Trophoblast cell (in vitro differentiated cells and primary cell): ENCODE measurements around the gene MRPL43.

ENCODE experiments used
- DNase-seq, 2 donors: peaks; one replicate each; pipeline ENCODE4 v3.0.0-alpha.2; 2016
- H2AFZ ChIP-seq: 2 replicates; pipeline ENCODE4 v1.6.1; 2013; ENCODE audit warnings: low read length, moderate library complexity, mild to moderate bottlenecking; ENCODE audit not compliant: insufficient read depth, poor library complexity
- H2AK5ac ChIP-seq: 2 replicates; pipeline ENCODE4 v1.6.1; 2013; ENCODE audit warnings: mild to moderate bottlenecking, low read length
- H2BK120ac ChIP-seq: 2 replicates; pipeline ENCODE4 v1.6.1; 2013; ENCODE audit warnings: low read length, mild to moderate bottlenecking, moderate library complexity; ENCODE audit not compliant: insufficient read depth, poor library complexity
- H2BK12ac ChIP-seq: 2 replicates; pipeline ENCODE4 v1.6.1; 2013; ENCODE audit warnings: mild to moderate bottlenecking, low read length, moderate library complexity
- H2BK5ac ChIP-seq: 2 replicates; pipeline ENCODE4 v1.6.1; 2013; ENCODE audit warnings: low read length, low read depth, moderate library complexity, mild to moderate bottlenecking; ENCODE audit not compliant: poor library complexity
- H3K14ac ChIP-seq: 2 replicates; pipeline ENCODE4 v1.6.1; 2013; ENCODE audit warnings: mild to moderate bottlenecking, low read length
- H3K18ac ChIP-seq: 2 replicates; pipeline ENCODE4 v1.6.1; 2013; ENCODE audit warnings: mild to moderate bottlenecking, low read length
- H3K23ac ChIP-seq: 2 replicates; pipeline ENCODE4 v1.6.1; 2013; ENCODE audit warnings: low read length
- H3K27ac ChIP-seq: 2 replicates; pipeline ENCODE4 v1.5.1; 2013; ENCODE audit warnings: low read depth, mild to moderate bottlenecking, inconsistent platforms, low read length, moderate library complexity
- H3K27me3 ChIP-seq: 2 replicates; pipeline ENCODE4 v1.6.1; 2013; ENCODE audit warnings: inconsistent platforms, mild to moderate bottlenecking, low read length, moderate library complexity; ENCODE audit not compliant: insufficient read depth
- H3K36me3 ChIP-seq, 2 experiments: 1 replicate in 1 of 2; 2 replicates in 1 of 2; pipeline ENCODE4 v1.6.1; 2013; ENCODE audit warnings: low read length in 2 of 2, mild to moderate bottlenecking in 2 of 2, moderate library complexity in 1 of 2; ENCODE audit not compliant: insufficient read depth in 2 of 2, control insufficient read depth in 1 of 2
- H3K4ac ChIP-seq: 2 replicates; pipeline ENCODE4 v1.6.1; 2013; ENCODE audit warnings: low read depth, mild to moderate bottlenecking, low read length, moderate library complexity
- H3K4me1 ChIP-seq, 2 experiments: 1 replicate in 1 of 2; 2 replicates in 1 of 2; pipeline ENCODE4 v1.6.1; 2013; ENCODE audit warnings: low read length in 2 of 2, mild to moderate bottlenecking in 2 of 2, moderate library complexity in 1 of 2; ENCODE audit not compliant: insufficient read depth in 2 of 2, control insufficient read depth in 1 of 2
- H3K4me2 ChIP-seq: 2 replicates; pipeline ENCODE4 v1.6.1; 2013; ENCODE audit warnings: inconsistent platforms, mild to moderate bottlenecking, low read length, moderate library complexity
- H3K4me3 ChIP-seq: 2 replicates; pipeline ENCODE4 v1.5.1; 2013; ENCODE audit warnings: mild to moderate bottlenecking, low read depth, low read length, inconsistent platforms
- H3K79me1 ChIP-seq: one replicate; pipeline ENCODE4 v1.6.1; 2013; ENCODE audit warnings: low read length
- H3K79me2 ChIP-seq: 2 replicates; pipeline ENCODE4 v1.6.1; 2013; ENCODE audit warnings: low read length, mild to moderate bottlenecking; ENCODE audit not compliant: control insufficient read depth, insufficient read depth, poor library complexity
- H3K9ac ChIP-seq: 2 replicates; pipeline ENCODE4 v1.6.1; 2013; ENCODE audit warnings: mild to moderate bottlenecking, low read length
- H3K9me3 ChIP-seq: 2 replicates; pipeline ENCODE4 v1.6.1; 2013; ENCODE audit warnings: low read depth, mild to moderate bottlenecking, control low read depth, inconsistent platforms, low read length; ENCODE audit not compliant: insufficient read depth
- H4K12ac ChIP-seq: 2 replicates; pipeline ENCODE4 v1.6.1; 2013; ENCODE audit warnings: low read depth, mild to moderate bottlenecking, low read length, moderate library complexity
- H4K8ac ChIP-seq: 2 replicates; pipeline ENCODE4 v1.6.1; 2013; ENCODE audit warnings: low read depth, mild to moderate bottlenecking, low read length, moderate library complexity
- H4K91ac ChIP-seq: one replicate; pipeline ENCODE4 v1.6.1; 2013; ENCODE audit warnings: low read depth, mild to moderate bottlenecking, low read length, moderate library complexity
- WGBS: extraction: QIAGEN DNeasy Blood & Tissue Kit; methylation state at CpG from one replicate; pipeline ENCODE4 v1.1.7; 2013; ENCODE audit warnings: missing lambda C conversion rate; ENCODE audit not compliant: insufficient read length, insufficient coverage; ENCODE audit errors: extremely low coverage; 5-methylcytosine and 5-hydroxymethylcytosine counted together

Gene MRPL43

DNA sequence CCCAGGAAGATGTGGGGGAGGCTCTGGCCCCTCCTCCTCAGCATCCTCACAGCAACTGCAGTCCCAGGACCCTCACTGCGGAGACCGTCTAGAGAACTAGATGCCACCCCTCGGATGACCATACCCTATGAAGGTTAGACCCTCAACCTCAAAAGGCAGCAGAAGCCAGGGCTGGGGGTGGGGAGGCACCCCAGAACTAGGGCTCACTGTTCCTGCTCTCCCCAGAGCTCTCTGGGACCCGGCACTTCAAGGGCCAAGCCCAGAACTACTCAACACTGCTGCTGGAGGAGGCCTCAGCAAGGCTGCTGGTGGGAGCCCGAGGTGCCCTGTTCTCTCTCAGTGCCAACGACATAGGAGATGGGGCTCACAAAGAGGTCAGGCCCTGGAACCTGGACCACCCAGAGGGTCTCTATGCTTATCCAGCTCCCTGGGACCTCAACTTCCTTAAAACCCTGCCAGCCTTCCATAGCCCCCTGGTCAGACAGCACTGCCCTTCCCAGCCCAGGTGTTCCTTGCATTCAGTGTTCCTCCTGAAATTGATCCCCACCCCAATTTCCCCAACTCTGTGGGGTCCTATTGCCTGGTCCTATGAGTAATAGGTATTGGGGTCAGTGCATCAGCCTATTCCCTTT lies 14.3 kb downstream of the MRPL43 start:
- DNase-seq = no peak
- no CpG with 5 or more reads among the region's 6 CpGs for WGBS
- Histone ChIP-seq H3K18ac (no peak overlapping the region), H2AK5ac (no peak overlapping the region), H3K4ac (no peak overlapping the region), H3K23ac (no peak overlapping the region), H3K36me3 (no peaks in the 10 kb centered on the region), H2AFZ (no peak overlapping the region), H2BK12ac (no peak overlapping the region), H3K14ac (no peak overlapping the region), H3K4me2 (no peak overlapping the region), H4K91ac (no peak overlapping the region), H3K9me3 (peaks cover 1% of the 10 kb centered on the region), H4K12ac (no peak overlapping the region), H3K79me2 (peaks cover 3% of the 10 kb centered on the region), H2BK120ac (no peak overlapping the region), H3K4me1 (peaks cover 4 to 15% of the 10 kb centered on the region in 2 experiments), H2BK5ac (no peak overlapping the region), H3K9ac (no peak overlapping the region), H3K79me1 (no peaks in the 10 kb centered on the region), H4K8ac (no peak overlapping the region), H3K27ac (no peak overlapping the region), H3K27me3 (no peaks in the 10 kb centered on the region), H3K4me3 (no peak overlapping the region)

DNA sequence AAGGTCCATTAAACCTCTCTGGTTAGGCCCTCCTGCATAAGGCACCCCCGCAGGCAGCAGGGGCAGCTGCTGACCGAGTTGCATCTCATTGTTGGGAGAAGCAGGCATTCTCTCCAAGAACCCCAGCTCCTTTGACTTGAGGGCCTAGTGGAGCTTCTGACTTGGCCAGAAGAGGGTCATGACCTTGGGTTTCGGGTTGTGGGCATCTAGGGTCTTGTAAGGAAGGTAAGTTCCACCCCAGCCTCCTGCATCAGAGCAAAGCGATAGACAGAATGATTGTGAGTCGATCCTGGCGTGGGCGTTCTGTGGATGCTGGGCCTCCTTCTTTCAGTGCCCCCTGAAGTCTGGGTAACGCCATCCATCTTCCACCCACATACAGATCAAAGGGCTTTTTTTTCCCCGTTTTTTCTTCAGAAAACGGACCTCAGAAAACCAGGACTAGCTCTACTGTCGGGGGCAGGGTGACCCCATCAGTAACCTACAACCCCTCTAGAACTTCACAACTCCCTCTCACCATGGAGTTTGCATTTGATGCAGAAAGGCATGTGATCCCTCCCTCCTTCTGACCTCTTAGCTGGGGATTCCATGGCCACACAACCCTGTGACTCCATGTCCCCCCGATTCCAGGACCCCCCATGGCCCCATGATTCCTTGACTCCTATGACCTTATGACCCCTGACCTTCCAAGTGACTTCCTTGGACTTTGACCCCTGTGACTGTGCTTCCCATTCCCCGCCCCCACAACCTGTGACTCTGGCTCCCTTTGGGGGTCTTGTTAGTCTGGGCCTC lies 15.0 kb downstream of the MRPL43 start:
- Histone ChIP-seq H4K8ac (no peak overlapping the region), H3K9me3 (peaks cover 1% of the 10 kb centered on the region), H3K14ac (no peak overlapping the region), H2AK5ac (no peak overlapping the region), H3K36me3 (no peaks in the 10 kb centered on the region), H3K4me1 (peaks cover 4 to 15% of the 10 kb centered on the region in 2 experiments), H3K27me3 (no peaks in the 10 kb centered on the region), H4K91ac (no peak overlapping the region), H3K23ac (no peak overlapping the region), H3K27ac (no peak overlapping the region), H3K4me2 (no peak overlapping the region), H2BK5ac (no peak overlapping the region), H3K79me1 (no peaks in the 10 kb centered on the region), H3K4ac (no peak overlapping the region), H2BK120ac (no peak overlapping the region), H4K12ac (no peak overlapping the region), H2BK12ac (no peak overlapping the region), H2AFZ (no peak overlapping the region), H3K4me3 (no peak overlapping the region), H3K9ac (no peak overlapping the region), H3K79me2 (peaks cover 3% of the 10 kb centered on the region), H3K18ac (no peak overlapping the region)
- no peak for DNase-seq
- no CpG with 5 or more reads among the region's 13 CpGs for WGBS

DNA sequence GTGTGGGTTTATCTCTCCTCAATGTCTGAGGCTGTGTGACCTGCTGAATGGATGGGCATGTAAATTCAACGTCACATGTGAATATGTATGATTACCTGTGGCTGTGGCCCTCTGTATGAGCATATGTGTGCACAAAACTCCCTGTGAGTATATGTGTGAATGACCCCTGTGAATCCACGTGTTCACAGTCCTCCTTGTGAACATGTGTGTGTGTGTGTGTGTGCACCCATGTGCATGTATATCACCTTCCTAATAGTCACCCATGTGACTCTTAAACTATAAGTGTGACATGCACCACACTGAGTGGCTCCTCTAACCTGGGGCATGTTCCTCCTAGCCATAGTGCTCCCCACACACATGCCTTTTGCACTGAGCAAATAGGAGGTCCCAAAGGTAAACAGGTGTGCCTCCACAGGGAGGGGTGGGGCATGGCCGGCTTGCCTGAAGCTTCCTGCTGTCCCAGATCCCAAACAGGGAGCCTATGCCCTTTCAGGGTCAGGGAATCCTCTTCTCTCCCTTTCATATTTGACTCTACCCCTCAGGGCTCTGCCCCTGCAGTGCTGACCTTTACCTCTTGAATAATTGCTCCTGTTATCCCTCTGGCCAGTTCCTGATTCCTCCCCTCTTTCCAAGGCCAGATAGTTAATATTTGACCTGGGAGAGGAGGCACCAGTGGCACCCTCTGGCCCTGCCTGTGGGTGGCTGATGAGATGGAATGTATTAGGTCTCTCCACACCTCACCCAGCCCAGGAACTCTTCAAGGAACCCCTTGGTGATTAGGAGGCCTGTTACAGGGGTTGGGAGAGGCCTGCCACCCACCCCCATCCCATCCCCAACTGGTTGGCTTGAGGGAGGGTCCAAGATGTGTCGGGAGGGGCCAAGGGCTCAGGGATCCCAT lies 16.1 kb downstream of the MRPL43 start:
- no CpG with 5 or more reads among the region's 4 CpGs for WGBS
- Histone ChIP-seq H3K36me3 (no peaks in the 10 kb centered on the region), H3K4me1 (peaks cover 8 to 10% of the 10 kb centered on the region in 2 experiments), H3K14ac (no peak overlapping the region), H2BK12ac (no peak overlapping the region), H2AFZ (no peak overlapping the region), H3K4me3 (no peak overlapping the region), H4K91ac (no peak overlapping the region), H3K4me2 (no peak overlapping the region), H3K79me2 (peaks cover 3% of the 10 kb centered on the region), H2BK120ac (no peak overlapping the region), H3K18ac (no peak overlapping the region), H4K8ac (no peak overlapping the region), H3K9ac (no peak overlapping the region), H4K12ac (no peak overlapping the region), H3K9me3 (peaks cover 1% of the 10 kb centered on the region), H3K27ac (no peak overlapping the region), H3K23ac (no peak overlapping the region), H2BK5ac (no peak overlapping the region), H3K4ac (no peak overlapping the region), H3K27me3 (no peaks in the 10 kb centered on the region), H2AK5ac (no peak overlapping the region), H3K79me1 (no peaks in the 10 kb centered on the region)
- DNase-seq = no peak

DNA sequence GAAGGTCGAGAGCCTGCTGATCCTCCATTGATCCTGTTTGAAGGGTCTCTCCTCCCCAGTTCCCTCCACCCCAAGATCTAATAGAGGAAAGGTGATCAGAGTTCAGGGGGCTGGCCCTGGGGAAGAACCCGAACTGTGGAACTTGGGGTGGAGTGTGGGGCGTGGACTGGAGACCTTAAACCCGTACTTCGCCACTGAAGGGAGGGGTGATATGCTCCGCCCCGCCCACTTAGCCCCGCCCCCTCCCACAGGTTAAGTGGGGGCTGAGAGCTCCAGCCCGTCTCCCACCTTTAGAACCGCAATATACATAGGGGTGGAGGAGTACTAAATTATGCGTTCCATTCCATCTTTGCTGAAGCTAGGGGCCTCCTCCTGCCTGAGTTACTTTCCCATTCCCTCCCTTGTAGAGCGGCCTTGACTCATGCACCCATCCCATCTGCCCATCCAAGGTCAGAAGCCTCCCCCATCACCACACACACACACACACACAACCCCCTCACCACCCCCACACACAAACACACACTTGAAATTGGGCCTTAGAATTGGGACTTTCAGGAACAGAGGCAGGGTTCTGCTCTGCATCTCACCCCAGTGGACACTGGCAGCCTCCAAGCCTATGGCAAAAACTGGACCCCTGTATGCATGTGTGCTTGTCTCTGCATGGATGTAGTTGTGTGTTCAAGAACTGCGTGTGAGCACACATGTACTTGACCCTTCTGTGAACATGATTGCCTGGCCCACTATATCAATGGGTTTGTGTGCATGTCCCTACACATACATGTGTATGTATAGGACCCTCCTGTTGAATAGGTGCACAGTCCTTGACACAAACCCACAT lies 17.0 kb downstream of the MRPL43 start:
- no peak overlapping the region for H3K18ac ChIP-seq
- peak overlapping the region; percentile 82 for H3K4me2 ChIP-seq
- no peaks in the 10 kb centered on the region for H3K9me3 ChIP-seq
- H3K79me1 ChIP-seq = no peaks in the 10 kb centered on the region
- H4K12ac ChIP-seq = no peak overlapping the region
- H2BK120ac ChIP-seq = no peak overlapping the region
- no peak overlapping the region for H3K23ac ChIP-seq
- no peaks in the 10 kb centered on the region for H3K36me3 ChIP-seq
- no peak overlapping the region for H4K91ac ChIP-seq
- peak overlapping the region; percentile 59 for H4K8ac ChIP-seq
- no peak overlapping the region for H3K14ac ChIP-seq
- H3K4me3 ChIP-seq = peak overlapping the region; percentile 66
- H2AFZ ChIP-seq = peak overlapping the region; percentile 48
- H2AK5ac ChIP-seq = no peak overlapping the region
- H3K4ac ChIP-seq = no peak overlapping the region
- no peak overlapping the region for H3K9ac ChIP-seq
- no peak overlapping the region for H2BK12ac ChIP-seq
- no CpG with 5 or more reads among the region's 13 CpGs for WGBS
- peaks cover 8 to 10% of the 10 kb centered on the region in 2 experiments for H3K4me1 ChIP-seq
- peak in 1 of 2 donors; percentile 15 for DNase-seq
- no peak overlapping the region for H3K27ac ChIP-seq
- H3K79me2 ChIP-seq = peaks cover 3% of the 10 kb centered on the region
- H2BK5ac ChIP-seq = no peak overlapping the region
- H3K27me3 ChIP-seq = no peaks in the 10 kb centered on the region
